Measurements from ENCODE around the gene CTCFL. TPM values are rescaled to one million over a fixed set of nuclear protein-coding genes. Genes with fewer than 3 reads are reported as not detected.

CTCFL gene
- total RNA-seq, 2 donors from 2014 or later = not detected

- intact Hi-C loops (cut with DNase I) = no loop called here
- Histone ChIP-seq H3K4me3 (no peak overlapping the region), H3K4me1 (no peaks in the 10 kb centered on the region), H3K27me3 (no peaks in the 10 kb centered on the region), H3K27ac (no peak overlapping the region), H3K9me3 (no peaks in the 10 kb centered on the region), H3K36me3 (replicated peaks in 1 of 2; ENCODE audit: insufficient read depth in 1 of 2, low read depth in 2 of 2) (no peaks in the 10 kb centered on the region)
- no peak for ATAC-seq
- no peak for TF ChIP-seq CTCF (IDR thresholded peaks at IDR 0.05)
- no peak for TF ChIP-seq POLR2A (IDR thresholded peaks at IDR 0.05)
- 62 to 68% methylated on average over 14 to 18 of the region's 18 CpGs for WGBS, 2 donors
- no peak for DNase-seq
Observed at GRCh38 chr20:57470666-57471495, 54.1 kb downstream of the CTCFL start.

DNA sequence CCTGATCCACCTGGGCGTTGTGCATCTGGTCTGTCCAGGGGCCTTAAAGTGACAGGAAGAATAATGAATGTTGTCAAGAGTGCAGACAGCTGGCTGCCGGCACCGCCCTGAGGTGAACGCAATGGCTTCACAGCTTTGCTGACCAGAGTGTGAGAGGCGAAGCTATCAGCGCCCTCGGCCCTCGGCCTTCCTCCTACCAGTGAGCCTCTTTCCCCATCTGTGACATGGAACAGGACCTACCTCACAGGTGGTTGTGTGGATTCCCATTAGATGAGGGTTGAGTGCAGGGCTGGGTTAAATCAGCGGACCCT, 54.8 kb downstream of the CTCFL start:
- no peak for DNase-seq
- Histone ChIP-seq H3K27me3 (no peaks in the 10 kb centered on the region), H3K4me1 (no peaks in the 10 kb centered on the region), H3K36me3 (replicated peaks in 1 of 2; ENCODE audit: insufficient read depth in 1 of 2, low read depth in 2 of 2) (no peaks in the 10 kb centered on the region), H3K4me3 (no peak overlapping the region), H3K27ac (no peak overlapping the region), H3K9me3 (no peaks in the 10 kb centered on the region)
- WGBS, 2 donors = 56 to 61% methylated on average over 9 of the region's 9 CpGs
- no peak for ATAC-seq
- TF ChIP-seq CTCF (IDR thresholded peaks at IDR 0.05) (no peak), POLR2A (IDR thresholded peaks at IDR 0.05) (no peak)
- intact Hi-C loops (cut with DNase I) = no loop called here

- DNase-seq (no peak), ATAC-seq (no peak)
- H3K9me3 ChIP-seq = no peaks in the 10 kb centered on the region
- no peaks in the 10 kb centered on the region for H3K27me3 ChIP-seq
- no peak overlapping the region for H3K4me3 ChIP-seq
- 38 to 52% methylated on average over 10 to 16 of the region's 17 CpGs for WGBS, 2 donors
- no peak overlapping the region for H3K27ac ChIP-seq
- H3K4me1 ChIP-seq = no peaks in the 10 kb centered on the region
- no peaks in the 10 kb centered on the region for H3K36me3 ChIP-seq (replicated peaks in 1 of 2; ENCODE audit: insufficient read depth in 1 of 2, low read depth in 2 of 2)
- no peak for TF ChIP-seq POLR2A (IDR thresholded peaks at IDR 0.05)
- no peak for TF ChIP-seq CTCF (IDR thresholded peaks at IDR 0.05)
- intact Hi-C loops (cut with DNase I) = no loop called here
Observed at GRCh38 chr20:57469418-57470211, 55.3 kb downstream of the CTCFL start.

DNA sequence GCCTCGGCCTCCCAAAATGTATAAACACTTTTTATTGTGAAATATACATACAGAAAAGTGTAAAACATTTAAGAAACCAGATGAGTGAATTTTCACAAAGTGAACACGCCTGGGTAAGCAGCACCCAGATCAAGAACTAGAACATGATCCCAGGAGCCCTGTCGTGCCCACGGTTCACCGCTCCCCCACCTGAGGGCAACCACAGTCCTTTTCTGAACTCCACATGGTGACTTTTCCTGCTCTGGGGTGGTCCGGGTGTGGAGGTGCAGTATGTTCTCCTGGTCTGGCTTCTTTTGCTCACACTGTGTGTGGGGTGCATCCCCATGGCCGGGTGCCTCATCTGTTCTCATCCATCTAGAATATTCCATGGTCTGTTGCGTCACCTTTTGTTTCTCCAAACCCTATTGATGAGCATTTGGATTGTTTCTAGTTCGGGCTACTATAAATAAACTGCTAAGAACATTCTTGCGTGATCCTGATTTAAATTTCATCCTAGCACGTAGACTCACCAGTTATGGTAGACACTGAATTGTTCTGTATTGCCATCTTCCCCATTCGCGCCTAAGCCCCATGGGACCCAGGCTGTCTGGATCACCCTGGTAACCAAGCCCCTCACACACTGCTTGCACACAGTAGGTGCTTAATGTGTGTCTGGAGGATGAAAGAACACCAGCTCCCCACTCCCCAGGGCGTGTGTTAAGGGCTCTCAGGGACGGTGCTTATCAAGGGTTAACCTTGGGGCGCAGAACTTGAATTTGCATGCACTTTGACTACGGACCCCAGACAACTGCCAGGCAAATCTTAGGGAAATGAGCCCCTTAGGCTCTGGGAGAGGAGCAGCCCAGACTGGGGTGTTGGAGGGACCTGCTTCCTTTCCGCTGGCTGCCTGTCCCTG, 56.2 kb downstream of the CTCFL start:
- ATAC-seq (no peak), DNase-seq (no peak)
- no peak for TF ChIP-seq CTCF (IDR thresholded peaks at IDR 0.05)
- no peak for TF ChIP-seq POLR2A (IDR thresholded peaks at IDR 0.05)
- H3K27ac ChIP-seq = no peak overlapping the region
- no peaks in the 10 kb centered on the region for H3K9me3 ChIP-seq
- intact Hi-C loops (cut with DNase I) = no loop called here
- H3K4me1 ChIP-seq = no peaks in the 10 kb centered on the region
- 69 to 72% methylated on average over 16 to 18 of the region's 18 CpGs for WGBS, 2 donors
- H3K27me3 ChIP-seq = no peaks in the 10 kb centered on the region
- H3K36me3 ChIP-seq (replicated peaks in 1 of 2; ENCODE audit: insufficient read depth in 1 of 2, low read depth in 2 of 2) = no peaks in the 10 kb centered on the region
- H3K4me3 ChIP-seq = no peak overlapping the region
